Measurements from ENCODE around the gene ADAMTS14.
"Not testable (repeated sequence)": the region's sequence is repeated elsewhere in the genome, so short reads cannot be mapped to it uniquely, and the experiment has no call there.

The ADAMTS14 gene

DNA sequence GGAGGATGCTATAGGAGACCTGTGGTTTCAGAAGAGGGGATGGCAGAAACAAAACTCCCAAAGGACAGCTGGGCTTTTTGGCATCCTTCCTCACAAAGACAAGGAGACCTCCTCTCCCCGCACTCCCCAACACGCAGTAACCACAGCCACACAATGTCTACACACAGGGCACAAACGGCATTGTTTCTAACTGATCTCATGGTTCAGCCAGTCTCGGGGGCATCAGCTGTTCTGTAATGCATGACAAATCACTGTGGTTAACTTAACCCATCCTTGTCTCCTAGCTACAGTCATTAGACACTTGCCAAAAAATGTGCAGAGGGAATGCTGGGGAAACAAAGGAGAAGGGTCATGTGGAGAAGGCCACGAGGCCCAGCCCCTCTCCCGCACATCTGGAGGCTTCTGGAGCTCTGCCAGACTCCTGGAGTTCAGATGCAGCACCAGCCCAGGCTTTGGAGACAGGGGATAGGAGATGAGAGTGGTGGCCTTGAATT, 7.6 kb upstream of the ADAMTS14 start:
- TF ChIP-seq POLR2AphosphoS5 (IDR thresholded peaks at IDR 0.05; ENCODE audit: borderline replicate concordance, low read depth, low read length) (no peak), FOXP2 (optimal IDR thresholded peaks at IDR 0.05; ENCODE audit: control extremely low read depth, extremely low read length, insufficient read depth) (no peak), EZH2 (IDR thresholded peaks at IDR 0.05) (no peak)
- Histone ChIP-seq H3K27ac (0 out of 2 replicates have a peak overlapping the region, but pooled peaks have one; percentile 13), H3K36me3 (ENCODE audit: insufficient read depth, low read length) (no peaks in the 10 kb centered on the region), H3K9me3 (ENCODE audit: low read depth, low read length) (no peaks in the 10 kb centered on the region), H3K4me3 (0 out of 2 replicates have a peak overlapping the region, but pooled peaks have one; percentile 18), H3K9ac (ENCODE audit: insufficient read length) (no peak overlapping the region)
- peak; percentile 16 for DNase-seq (ENCODE audit: low read depth, low spot score)

DNA sequence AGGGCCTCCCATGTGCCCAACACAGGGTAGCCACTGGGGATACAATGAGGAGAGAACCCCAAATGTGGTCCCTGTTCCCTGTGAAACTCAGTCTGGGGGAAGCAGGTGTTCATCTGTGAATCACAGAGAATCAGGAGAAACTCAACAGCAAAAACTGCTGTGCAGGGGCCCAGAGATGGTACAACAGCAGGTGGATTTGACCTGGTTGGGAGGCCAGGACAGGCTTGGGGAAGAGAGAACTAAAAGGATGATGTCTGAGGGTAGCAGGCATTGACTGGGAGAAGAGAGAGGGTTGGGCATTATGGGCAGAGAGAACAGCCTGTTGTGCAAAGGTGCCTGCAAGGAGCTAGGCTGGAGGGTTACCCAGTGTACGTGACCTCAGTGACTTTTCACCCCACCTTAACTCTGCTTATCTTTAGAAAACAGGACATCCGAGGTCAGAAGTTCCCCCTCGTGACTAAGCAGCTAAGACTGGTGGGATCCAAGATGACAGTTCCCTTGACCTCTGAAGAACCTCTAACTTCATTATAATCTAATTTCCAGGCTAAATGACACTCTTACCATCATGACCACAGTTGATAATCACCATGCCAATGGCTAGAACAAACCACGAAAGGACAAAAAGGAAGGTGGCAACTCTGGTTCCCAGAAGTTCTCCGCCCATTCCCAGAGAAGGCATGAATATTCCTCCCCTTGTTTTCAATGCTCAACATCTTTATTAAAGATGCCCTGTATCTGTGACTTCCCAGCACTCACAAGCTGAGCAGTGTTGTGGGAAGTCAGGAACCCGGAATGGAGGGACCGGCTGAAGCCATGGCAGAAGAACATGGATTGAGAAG, 5.1 kb upstream of the ADAMTS14 start:
- Histone ChIP-seq H3K36me3 (ENCODE audit: insufficient read depth, low read length) (no peaks in the 10 kb centered on the region), H3K9ac (ENCODE audit: insufficient read length) (no peak overlapping the region), H3K9me3 (ENCODE audit: low read depth, low read length) (no peaks in the 10 kb centered on the region), H3K4me3 (no peak overlapping the region), H3K27ac (no peak overlapping the region)
- no peak for DNase-seq (ENCODE audit: low read depth, low spot score)
- TF ChIP-seq EZH2 (IDR thresholded peaks at IDR 0.05), result no peak
- no peak for TF ChIP-seq POLR2AphosphoS5 (IDR thresholded peaks at IDR 0.05; ENCODE audit: borderline replicate concordance, low read depth, low read length)
- no peak for TF ChIP-seq FOXP2 (optimal IDR thresholded peaks at IDR 0.05; ENCODE audit: control extremely low read depth, extremely low read length, insufficient read depth)

- not testable (repeated sequence) for H3K9ac ChIP-seq (ENCODE audit: insufficient read length); DNase-seq (ENCODE audit: low read depth, low spot score); H3K9me3 ChIP-seq (ENCODE audit: low read depth, low read length); H3K27ac ChIP-seq; H3K4me3 ChIP-seq; H3K36me3 ChIP-seq (ENCODE audit: insufficient read depth, low read length)
Observed at GRCh38 chr10:70667818-70668217, 4.5 kb upstream of the ADAMTS14 start.

DNA sequence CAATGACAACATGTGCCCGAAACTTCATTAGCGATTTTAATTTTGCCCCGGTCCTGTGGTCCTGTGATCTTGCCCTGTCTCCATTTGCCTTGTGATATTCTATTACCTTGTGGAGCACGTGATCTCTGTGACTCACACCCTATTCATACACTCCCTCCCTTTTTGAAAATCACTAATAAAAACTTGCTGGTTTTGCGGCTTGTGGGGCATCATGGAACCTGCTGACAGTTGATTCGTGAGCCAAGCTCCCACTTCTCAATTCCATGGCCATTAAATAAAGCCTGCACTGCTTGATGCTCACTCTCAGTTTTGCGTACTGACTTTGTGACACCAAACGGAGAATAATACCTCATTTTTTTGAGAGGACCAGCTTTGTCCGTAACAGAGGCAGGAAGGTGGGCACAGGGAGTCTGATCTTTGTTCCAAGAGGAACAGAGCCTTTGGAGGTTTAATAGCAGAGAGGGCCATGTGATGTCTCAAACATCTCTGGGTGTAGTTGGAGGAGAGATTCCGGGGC, 3.8 kb upstream of the ADAMTS14 start:
- H3K4me3 ChIP-seq, result no peak overlapping the region
- no peak overlapping the region for H3K27ac ChIP-seq
- H3K36me3 ChIP-seq (ENCODE audit: insufficient read depth, low read length), result no peaks in the 10 kb centered on the region
- H3K9me3 ChIP-seq (ENCODE audit: low read depth, low read length), result no peaks in the 10 kb centered on the region
- no peak overlapping the region for H3K9ac ChIP-seq (ENCODE audit: insufficient read length)
- TF ChIP-seq POLR2AphosphoS5 (IDR thresholded peaks at IDR 0.05; ENCODE audit: borderline replicate concordance, low read depth, low read length) (no peak), FOXP2 (optimal IDR thresholded peaks at IDR 0.05; ENCODE audit: control extremely low read depth, extremely low read length, insufficient read depth) (no peak), EZH2 (IDR thresholded peaks at IDR 0.05) (no peak)
- DNase-seq (ENCODE audit: low read depth, low spot score), result no peak

DNA sequence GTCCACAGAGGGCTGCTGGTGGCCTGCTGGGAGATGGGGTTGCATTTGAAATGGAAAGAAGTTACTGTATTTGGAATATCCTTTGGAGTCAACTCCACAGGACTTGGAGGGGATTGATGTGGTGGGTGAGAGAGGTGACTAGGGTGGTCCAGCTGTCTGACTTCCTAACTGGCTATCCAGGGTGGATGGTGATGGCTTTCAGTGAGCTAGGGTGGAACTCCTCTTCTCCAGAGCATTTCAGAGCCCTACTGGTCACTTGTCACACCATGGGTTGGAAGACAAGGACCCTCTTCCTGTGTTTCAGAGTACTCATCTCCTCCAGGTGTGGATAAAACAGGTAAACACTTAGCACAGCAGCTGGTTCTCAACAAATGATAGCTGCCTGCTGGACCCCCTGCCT, 3.3 kb upstream of the ADAMTS14 start:
- Histone ChIP-seq H3K4me3 (no peak overlapping the region), H3K9me3 (ENCODE audit: low read depth, low read length) (no peaks in the 10 kb centered on the region), H3K27ac (no peak overlapping the region), H3K36me3 (ENCODE audit: insufficient read depth, low read length) (no peaks in the 10 kb centered on the region), H3K9ac (ENCODE audit: insufficient read length) (no peak overlapping the region)
- no peak for TF ChIP-seq FOXP2 (optimal IDR thresholded peaks at IDR 0.05; ENCODE audit: control extremely low read depth, extremely low read length, insufficient read depth)
- TF ChIP-seq EZH2 (IDR thresholded peaks at IDR 0.05), result no peak
- no peak for TF ChIP-seq POLR2AphosphoS5 (IDR thresholded peaks at IDR 0.05; ENCODE audit: borderline replicate concordance, low read depth, low read length)
- no peak for DNase-seq (ENCODE audit: low read depth, low spot score)

GRCh38 chr10:70669732-70670317, 2.5 kb upstream of the ADAMTS14 start:
- Histone ChIP-seq H3K9ac (ENCODE audit: insufficient read length) (no peak overlapping the region), H3K36me3 (ENCODE audit: insufficient read depth, low read length) (no peaks in the 10 kb centered on the region), H3K9me3 (ENCODE audit: low read depth, low read length) (no peaks in the 10 kb centered on the region), H3K4me3 (no peak overlapping the region), H3K27ac (no peak overlapping the region)
- no peak for TF ChIP-seq POLR2AphosphoS5 (IDR thresholded peaks at IDR 0.05; ENCODE audit: borderline replicate concordance, low read depth, low read length)
- no peak for TF ChIP-seq FOXP2 (optimal IDR thresholded peaks at IDR 0.05; ENCODE audit: control extremely low read depth, extremely low read length, insufficient read depth)
- TF ChIP-seq EZH2 (IDR thresholded peaks at IDR 0.05), result no peak
- DNase-seq (ENCODE audit: low read depth, low spot score), result no peak

DNA sequence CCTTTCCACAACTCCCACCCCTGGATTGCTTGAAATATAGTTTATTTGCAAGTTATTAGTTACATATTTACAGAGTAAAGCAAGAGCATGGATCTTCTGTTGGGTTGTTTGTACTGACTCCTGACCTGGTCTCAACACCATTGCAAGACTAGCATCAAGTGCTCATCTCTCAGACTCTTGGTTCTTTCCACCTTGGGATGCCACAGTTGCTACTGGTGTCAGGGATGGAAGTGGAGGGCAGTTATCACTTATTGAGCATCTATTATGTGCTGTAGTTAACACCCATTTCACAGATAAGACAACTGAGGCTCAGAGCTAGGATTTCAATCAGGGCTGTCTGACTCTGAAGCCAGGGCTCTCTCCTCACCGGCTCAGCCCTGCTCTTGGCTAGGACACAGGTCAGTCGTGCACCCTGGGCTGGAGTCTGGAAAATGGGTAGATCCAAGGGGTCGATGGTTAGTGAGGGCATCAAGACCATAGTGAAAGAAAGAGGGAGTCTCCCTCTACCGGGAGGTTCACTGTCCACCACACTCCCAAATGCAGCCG, 614 bp upstream of the ADAMTS14 start:
- no peaks in the 10 kb centered on the region for H3K9me3 ChIP-seq (ENCODE audit: low read depth, low read length)
- H3K27ac ChIP-seq, result no peak overlapping the region
- no peak overlapping the region for H3K9ac ChIP-seq (ENCODE audit: insufficient read length)
- peak overlapping the region; percentile 66 for H3K4me3 ChIP-seq
- no peak for TF ChIP-seq EZH2 (IDR thresholded peaks at IDR 0.05)
- no peak for TF ChIP-seq POLR2AphosphoS5 (IDR thresholded peaks at IDR 0.05; ENCODE audit: borderline replicate concordance, low read depth, low read length)
- H3K36me3 ChIP-seq (ENCODE audit: insufficient read depth, low read length), result no peaks in the 10 kb centered on the region
- no peak for DNase-seq (ENCODE audit: low read depth, low spot score)

DNA sequence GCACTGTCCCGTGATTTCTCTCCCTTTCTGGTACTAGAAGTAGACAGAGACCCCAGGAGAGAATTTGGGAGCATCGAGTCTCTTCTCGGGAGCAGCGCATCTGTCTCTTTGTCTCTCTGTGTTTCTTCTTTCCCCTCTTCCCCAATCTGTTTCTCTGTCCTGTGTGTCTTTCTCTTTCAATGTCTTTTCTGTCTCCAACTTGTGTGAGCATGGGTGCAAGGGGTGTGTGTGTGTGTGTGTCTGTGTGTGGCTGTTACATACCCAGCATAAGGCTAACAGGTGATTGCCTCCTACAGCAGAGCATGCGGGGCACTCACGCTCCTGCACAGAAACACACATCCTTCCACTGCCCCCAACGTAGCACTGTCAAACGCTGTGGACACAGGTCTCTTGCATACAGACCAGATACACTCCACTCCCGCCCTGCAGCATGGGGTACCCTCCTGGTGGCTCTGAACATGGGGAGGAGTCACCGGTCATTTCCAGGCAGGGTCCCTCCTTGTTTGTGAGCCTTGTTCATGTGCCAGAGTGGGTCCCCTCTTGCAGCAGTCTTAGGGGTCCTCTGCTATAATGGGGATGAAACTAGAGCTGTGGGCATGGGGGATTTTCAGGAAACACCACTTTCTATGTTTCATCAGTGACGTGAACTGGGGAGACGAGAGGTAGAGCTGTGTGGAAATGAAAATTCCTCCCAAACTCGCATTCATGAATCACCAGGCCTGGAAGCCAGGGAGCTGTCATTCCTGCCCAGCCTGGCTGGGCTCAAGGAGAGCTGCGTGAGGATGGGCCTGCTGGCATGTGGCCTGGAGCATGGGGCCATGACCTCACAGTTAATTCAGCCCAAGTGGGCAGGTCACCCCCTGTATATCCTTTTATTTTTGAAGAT, 980 bp downstream of the ADAMTS14 start:
- Histone ChIP-seq H3K9ac (ENCODE audit: insufficient read length) (no peak overlapping the region), H3K36me3 (ENCODE audit: insufficient read depth, low read length) (no peaks in the 10 kb centered on the region), H3K27ac (no peak overlapping the region), H3K9me3 (ENCODE audit: low read depth, low read length) (no peaks in the 10 kb centered on the region), H3K4me3 (peak overlapping the region; percentile 30; the same call in 1 of the 2 replicates)
- no peak for DNase-seq (ENCODE audit: low read depth, low spot score)
- TF ChIP-seq FOXP2 (optimal IDR thresholded peaks at IDR 0.05; ENCODE audit: control extremely low read depth, extremely low read length, insufficient read depth) (no peak), EZH2 (IDR thresholded peaks at IDR 0.05) (no peak), POLR2AphosphoS5 (IDR thresholded peaks at IDR 0.05; ENCODE audit: borderline replicate concordance, low read depth, low read length) (no peak)
